ENCODE measurements around the gene PRRT3.

Gene PRRT3

DNA sequence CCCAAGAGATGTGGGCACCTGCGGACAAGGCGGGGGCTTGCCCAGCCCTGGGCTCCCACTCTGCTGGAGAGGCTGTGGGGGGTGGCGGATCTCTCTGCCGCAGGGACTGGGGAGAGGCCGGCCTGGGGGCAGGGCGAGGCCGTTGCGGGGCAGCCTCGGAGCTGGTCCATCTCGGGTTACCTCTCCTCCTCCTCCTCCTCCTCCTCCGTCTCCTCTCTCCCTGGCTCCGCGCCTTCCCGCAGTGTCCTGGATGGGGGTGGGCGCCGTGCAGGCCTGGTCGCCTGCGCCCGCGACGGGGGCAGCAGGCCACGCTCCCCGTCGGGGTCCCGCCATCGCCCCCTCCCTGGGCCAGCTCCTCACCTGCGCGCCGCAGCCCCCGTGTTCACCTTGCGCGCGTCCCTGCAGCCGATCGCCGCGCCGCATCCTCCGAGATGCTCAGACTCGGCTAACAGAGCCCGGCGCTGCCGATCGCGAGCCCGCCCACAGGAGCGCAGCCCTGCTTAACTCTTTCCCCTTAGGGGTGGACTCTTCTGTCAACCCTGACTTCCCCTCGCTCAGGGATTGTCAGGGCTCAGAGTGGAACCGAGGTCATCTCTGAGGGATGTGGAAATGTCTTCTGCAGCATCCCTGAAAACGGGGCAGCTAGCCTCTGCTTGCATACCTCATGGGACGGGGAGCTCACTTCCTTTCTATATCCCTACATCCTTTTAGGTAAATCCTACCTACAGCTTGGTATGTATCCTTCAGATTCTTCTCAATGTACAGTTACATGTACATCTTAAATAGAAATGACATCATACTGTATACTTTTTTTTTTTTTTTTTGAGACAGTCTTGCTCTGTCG, at the start of gene PRRT3:
TSS of gene PRRT3 (minus strand) at position 447 of the 844 bp plus-strand sequence. CDS start 2,293 bp downstream, outside the sequence.
- peak in 1 of 2 donors; percentile 18 for DNase-seq (ENCODE audit: low read depth in 2 of 2)

- DNase-seq (ENCODE audit: low read depth in 2 of 2) = no peak
These were observed 48.5 kb upstream of the PRRT3 start for GRCh38 chr3:10000686-10001085.

DNA sequence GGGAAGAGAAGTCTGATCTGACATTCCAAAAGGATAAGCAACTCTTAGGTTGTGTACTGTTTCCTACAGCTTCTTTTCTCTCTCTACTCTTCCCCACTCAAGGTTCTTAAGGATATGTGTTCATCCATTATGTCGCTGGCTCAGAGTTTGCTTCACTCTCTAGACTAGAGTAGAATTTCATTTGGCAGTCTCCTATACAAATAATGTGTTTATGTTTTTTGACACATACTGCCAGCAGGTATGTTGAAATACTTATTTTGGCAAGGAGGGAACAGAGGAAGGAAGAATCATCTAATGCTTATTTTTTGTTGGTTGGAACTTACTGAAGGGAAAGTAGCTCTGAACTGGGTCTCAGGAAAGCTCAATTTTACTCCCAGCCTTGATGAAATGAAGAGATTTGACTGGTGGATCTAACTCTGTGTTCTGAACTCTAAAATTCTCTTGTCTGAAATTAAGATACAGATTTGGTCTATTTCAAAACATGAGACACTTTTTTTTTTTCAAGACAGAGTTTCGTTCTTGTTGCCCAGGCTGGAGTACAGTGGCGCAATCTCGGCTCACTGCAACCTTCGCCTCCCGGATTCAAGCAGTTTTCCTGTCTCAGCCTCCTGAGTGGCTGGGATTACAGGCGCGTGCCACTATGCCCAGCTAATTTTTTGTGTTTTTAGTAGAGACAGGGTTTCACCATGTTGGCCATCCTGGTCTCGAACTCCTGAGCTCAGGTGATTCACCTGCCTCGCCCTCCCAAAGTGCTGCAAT, 42.1 kb upstream of the PRRT3 start:
- DNase-seq (ENCODE audit: low read depth in 2 of 2) = no peak

- no peak for DNase-seq (ENCODE audit: low read depth in 2 of 2)
These were observed 34.1 kb upstream of the PRRT3 start for GRCh38 chr3:9986230-9986725.

DNA sequence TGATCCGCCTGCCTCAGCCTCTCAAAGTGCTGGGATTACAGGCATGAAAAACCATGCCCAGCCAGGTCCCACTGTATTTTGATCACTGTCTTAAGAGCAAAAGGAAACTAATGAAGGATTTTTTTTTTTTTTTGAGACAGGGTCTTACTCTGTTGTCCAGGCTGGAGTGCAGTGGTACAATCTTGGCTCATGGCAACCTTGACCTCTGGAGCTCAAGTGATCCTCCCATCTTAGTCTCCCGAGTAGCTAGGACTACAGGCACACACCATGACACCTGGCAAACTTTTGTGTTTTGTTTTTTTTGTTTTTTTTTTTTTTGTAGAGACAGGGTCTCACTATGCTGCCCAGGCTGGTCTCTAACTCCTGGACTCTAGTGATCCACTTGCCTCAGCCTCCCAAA, 28.0 kb upstream of the PRRT3 start:
- no peak for DNase-seq (ENCODE audit: low read depth in 2 of 2)

GRCh38 chr3:9978710-9979305, 26.6 kb upstream of the PRRT3 start:
- DNase-seq (ENCODE audit: low read depth in 2 of 2) = no peak

DNA sequence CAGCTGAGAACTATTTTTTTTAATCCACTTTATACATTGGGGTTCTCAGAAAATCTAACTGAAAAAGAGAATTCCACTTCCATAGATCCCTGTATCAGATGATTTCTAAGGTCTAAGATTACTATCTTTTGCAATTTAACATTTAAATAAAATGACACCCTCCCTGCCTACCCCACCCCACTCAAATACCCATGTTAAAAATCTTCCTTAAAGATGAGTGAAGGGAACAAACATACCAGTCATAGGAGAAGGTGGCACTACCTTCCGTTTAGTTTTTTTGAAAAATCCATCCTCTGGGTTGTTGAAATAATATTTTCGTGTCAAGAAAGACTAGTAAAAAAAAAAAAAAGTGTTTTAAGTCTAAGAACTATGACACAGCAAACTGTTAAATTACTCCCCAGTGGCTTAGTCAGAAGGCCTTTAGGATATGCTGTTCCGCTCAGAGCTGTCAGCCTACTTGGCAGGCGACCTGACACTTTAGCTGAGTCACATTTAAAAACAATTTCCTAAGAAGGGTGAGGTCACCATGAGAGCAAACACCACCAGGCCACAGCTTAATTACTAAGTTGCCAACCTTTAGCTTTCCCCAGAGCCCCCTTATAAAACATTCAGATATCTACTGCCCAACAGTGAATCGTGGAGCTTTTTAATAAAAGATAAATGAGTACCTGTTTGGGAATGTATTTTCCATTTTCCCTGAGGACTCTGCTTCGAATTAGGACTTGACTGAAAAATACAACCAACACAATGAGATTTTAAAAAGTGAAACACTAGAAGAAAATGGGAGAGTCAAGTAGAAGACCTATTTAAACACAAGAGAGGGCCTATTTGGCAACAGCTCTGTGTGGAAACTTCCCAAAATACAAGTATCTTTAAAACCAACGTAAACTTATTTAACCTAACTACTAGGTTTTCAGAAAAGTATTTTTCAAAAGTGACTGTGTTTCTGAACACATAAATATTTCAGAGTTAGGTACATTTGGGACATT, 24.8 kb upstream of the PRRT3 start:
- no peak for DNase-seq (ENCODE audit: low read depth in 2 of 2)

DNA sequence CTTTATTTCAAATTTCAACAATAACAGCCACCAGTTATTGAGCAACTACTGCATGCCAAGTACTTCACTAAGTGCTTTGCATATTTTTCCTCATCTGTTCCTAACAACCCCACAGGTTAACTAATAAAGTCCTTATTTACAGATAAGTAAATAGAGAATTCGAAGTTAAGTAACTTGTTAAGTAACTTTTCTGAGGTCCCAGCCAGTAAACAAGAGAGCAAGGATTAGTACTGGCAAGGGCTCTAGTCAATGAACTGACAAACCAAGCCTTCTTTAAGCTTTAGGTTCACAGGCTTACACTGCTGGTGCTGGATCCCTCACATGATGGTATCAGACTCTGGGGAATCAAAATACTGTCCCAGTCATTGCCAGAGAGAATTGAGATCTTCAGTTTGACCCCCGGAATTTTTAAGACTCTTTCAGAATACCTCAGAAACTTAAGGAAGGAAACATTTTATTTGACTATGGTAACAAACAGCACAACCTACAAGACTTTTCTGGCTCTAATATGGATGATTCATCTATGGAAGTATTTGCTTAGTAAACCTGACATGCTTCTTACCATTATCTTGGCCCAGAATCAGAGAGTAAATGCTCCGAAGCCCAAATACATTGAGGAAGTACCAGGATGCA, 17.9 kb upstream of the PRRT3 start:
- no peak for DNase-seq (ENCODE audit: low read depth in 2 of 2)

- DNase-seq (ENCODE audit: low read depth in 2 of 2) = no peak
These were observed 17.4 kb upstream of the PRRT3 start for GRCh38 chr3:9969632-9970019.

DNA sequence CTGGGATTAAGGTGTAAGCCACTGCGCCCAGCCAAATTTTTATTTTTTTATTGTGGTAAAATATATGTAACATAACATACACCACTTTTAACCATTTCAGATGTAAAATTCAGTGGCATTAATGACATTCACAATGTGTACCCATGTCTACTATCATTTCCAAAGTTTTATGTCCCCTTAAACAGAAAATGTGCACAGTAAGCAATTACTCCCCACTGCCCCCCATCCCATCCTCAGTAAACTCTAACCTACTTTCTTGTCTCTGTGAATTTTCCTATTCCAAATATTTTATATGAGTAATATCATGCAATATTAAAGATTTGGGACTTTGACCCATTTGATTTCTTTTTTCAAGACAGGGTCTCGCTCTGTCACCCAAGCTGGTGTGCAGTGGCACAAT, 14.6 kb upstream of the PRRT3 start:
- DNase-seq (ENCODE audit: low read depth in 2 of 2) = no peak

DNA sequence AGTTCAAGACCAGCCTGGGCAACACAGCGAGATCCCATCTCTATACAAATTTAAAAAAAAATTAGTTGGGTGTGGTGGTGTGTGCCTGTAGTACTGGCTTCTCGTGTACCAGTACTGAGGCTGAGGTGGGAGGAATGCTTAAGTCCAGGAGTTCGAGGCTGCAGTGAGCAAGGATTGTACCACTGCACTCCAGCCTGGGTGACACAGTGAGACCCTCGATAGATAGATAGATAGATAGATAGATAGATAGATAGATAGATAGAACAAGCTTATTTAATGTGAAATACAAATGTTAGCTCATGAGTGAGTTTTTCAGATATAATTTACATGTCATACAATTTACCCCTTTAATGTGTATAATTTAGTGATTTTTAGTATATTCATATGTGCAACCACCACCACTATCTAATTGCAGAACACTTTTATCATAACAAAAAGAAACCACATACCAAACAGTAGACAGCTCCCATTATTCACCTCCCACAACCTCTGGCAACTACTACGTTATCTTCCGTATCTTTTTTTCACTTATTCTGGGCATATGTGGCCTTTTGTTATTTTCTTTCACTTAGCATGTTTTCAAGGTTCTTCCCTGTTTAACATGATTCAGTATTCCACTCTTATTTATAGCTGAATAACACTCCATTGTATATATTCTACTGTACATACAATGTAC, 13.1 kb upstream of the PRRT3 start:
- DNase-seq (ENCODE audit: low read depth in 2 of 2) = no peak

DNA sequence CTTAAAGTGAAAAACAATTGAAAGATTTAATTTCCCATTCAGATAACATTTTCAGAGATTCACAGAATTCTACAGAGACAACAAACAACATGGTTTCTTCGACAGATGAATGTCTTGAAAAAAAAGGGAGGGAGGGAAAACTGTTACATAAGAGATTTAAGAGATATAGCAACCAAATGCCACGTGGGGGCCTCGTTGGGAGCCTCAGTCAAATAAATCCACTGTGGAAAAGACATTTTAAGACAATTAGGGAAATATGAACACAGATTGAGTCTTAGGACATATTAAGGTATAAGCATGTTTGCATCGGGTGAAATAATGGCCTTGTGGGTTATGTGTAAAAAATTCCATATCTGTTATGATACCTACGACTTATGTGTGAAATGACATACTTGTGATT, 5.0 kb upstream of the PRRT3 start:
- no peak for DNase-seq (ENCODE audit: low read depth in 2 of 2)

GRCh38 chr3:9955611-9956352, 3.6 kb upstream of the PRRT3 start:
- DNase-seq (ENCODE audit: low read depth in 2 of 2) = no peak

- no peak for DNase-seq (ENCODE audit: low read depth in 2 of 2)
These were observed 2.9 kb upstream of the PRRT3 start for GRCh38 chr3:9955067-9955502.

DNA sequence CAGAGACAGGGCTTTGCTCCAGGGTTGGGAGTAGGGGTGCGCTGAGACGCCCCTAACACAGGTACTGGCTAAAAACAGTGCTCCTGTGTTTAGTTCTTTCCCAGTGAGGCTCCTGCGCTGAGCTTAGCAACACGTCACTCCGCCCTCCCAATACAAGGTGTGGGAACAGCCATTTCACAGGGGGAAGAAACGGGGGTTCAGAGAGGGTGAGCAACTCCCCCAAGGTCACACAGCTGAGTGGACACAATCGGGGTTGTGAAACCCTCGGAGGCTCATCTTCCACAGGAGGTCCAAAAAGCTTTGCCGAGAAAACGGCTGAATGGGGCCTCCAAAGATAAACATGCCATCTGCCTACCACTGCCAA, 628 bp downstream of the PRRT3 start:
- DNase-seq (ENCODE audit: low read depth in 2 of 2) = no peak

DNA sequence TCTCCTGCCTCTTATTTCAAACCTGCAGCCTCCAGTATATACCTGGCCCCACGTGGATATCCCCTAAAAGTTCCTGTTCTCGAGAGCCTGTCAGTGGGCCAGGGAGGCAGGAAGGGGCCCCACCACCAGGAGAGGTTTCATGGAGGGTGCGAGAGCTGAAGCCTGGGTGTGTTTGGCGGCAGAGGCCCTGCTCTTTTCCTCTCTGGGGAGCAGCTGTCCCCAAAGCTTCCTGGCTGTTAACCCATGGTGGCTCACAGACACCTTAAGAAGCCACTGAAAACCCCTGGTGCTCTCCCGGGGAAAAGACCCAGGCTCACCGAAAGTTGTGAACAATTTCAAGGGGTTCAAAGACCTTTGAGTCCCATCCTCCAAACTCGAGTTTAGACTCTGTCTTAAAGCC, 1.1 kb downstream of the PRRT3 start:
- no peak for DNase-seq (ENCODE audit: low read depth in 2 of 2)

- DNase-seq (ENCODE audit: low read depth in 2 of 2) = no peak
These were observed 2.6 kb downstream of the PRRT3 start for GRCh38 chr3:9949626-9950025.

- no peak for DNase-seq (ENCODE audit: low read depth in 2 of 2)
These were observed 3.1 kb downstream of the PRRT3 start for GRCh38 chr3:9949115-9949514.

- DNase-seq (ENCODE audit: low read depth in 2 of 2) = no peak
These were observed 3.6 kb downstream of the PRRT3 start for GRCh38 chr3:9948586-9948985.

Measured in stimulated activated CD8-positive, alpha-beta memory T cell treated with anti-CD3 and anti-CD28 coated beads, Interleukin-15, amount 100 ng/mL, for 4 hours (primary cell).